Chondrocyte (in vitro differentiated cells): ENCODE results near the gene MILR1. TPM values are rescaled to one million over a fixed set of nuclear protein-coding genes. Genes with fewer than 3 reads are reported as not detected.
A peak's percentile ranks its signal among the peaks of the same experiment; 100 is the strongest.
"Not testable (repeated sequence)": the region's sequence is repeated elsewhere in the genome, so short reads cannot be mapped to it uniquely, and the experiment has no call there.

Experiments used
- DNase-seq: peaks from one replicate; pipeline ENCODE4 v3.0.0; 2021; ENCODE audit warnings: mixed read lengths, low spot score
- H3K27ac Mint-ChIP-seq: one replicate; pipeline ENCODE4 v1.8.0; 2021; ENCODE audit warnings: mild to moderate bottlenecking, moderate library complexity, mixed read lengths; ENCODE audit not compliant: unreplicated experiment
- H3K27me3 Mint-ChIP-seq: 2 replicates; pipeline ENCODE4 v1.8.0; 2021; ENCODE audit warnings: low read depth, mixed read lengths
- H3K36me3 Mint-ChIP-seq: 2 replicates; pipeline ENCODE4 v1.8.0; 2021; ENCODE audit warnings: low read depth, mixed read lengths
- H3K4me1 Mint-ChIP-seq: 2 replicates; pipeline ENCODE4 v1.8.0; 2021; ENCODE audit warnings: low read depth, mild to moderate bottlenecking, mixed read lengths
- H3K4me3 Mint-ChIP-seq: one replicate; pipeline ENCODE4 v1.8.0; 2021; ENCODE audit warnings: mild to moderate bottlenecking, moderate library complexity, mixed read lengths; ENCODE audit not compliant: unreplicated experiment
- H3K9me3 Mint-ChIP-seq: 2 replicates; pipeline ENCODE4 v1.8.0; 2021; ENCODE audit warnings: low read depth, mixed read lengths
- total RNA-seq: library from RNA; stranded (reverse); gene quantifications from 3 replicates; pipeline ENCODE4 v1.2.1, GENCODE V29; 2021
- TF ChIP-seq, protein P1 (sequence below): fragments of 200-600 bp; sonication (generic); IDR thresholded peaks from 2 replicates; pipeline ENCODE4 v1.5.0; 2021; ENCODE audit warnings: antibody characterized with exemption, mild to moderate bottlenecking, moderate library complexity

MILR1 gene
- total RNA-seq, 1 donor from 2014 or later: not detected

DNA sequence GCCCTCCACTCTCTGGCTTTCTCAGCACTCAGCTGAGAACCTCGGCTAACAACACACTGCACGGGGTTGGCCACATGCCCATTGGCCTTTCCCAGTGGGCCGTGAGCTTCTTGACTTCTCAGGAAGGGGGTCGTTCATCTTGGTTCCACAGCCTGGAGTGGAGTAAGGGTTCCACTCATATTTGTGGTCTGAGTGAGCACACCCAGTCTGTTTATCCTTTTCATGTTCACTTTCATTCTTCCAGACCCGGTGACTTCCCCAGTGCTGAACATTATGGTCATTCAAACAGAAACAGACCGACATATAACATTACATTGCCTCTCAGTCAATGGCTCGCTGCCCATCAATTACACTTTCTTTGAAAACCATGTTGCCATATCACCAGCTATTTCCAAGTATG lies 8.2 kb downstream of the MILR1 start:
- H3K27ac Mint-ChIP-seq: peak overlapping the region; percentile 41
- H3K4me3 Mint-ChIP-seq: no peak overlapping the region
- no peak for DNase-seq
- no peaks in the 10 kb centered on the region for H3K36me3 Mint-ChIP-seq
- H3K9me3 Mint-ChIP-seq: no peaks in the 10 kb centered on the region
- H3K27me3 Mint-ChIP-seq: peaks cover 4% of the 10 kb centered on the region
- TF ChIP-seq, protein P1, sequence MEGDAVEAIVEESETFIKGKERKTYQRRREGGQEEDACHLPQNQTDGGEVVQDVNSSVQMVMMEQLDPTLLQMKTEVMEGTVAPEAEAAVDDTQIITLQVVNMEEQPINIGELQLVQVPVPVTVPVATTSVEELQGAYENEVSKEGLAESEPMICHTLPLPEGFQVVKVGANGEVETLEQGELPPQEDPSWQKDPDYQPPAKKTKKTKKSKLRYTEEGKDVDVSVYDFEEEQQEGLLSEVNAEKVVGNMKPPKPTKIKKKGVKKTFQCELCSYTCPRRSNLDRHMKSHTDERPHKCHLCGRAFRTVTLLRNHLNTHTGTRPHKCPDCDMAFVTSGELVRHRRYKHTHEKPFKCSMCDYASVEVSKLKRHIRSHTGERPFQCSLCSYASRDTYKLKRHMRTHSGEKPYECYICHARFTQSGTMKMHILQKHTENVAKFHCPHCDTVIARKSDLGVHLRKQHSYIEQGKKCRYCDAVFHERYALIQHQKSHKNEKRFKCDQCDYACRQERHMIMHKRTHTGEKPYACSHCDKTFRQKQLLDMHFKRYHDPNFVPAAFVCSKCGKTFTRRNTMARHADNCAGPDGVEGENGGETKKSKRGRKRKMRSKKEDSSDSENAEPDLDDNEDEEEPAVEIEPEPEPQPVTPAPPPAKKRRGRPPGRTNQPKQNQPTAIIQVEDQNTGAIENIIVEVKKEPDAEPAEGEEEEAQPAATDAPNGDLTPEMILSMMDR: no peak
- H3K4me1 Mint-ChIP-seq: peaks cover 12% of the 10 kb centered on the region

DNA sequence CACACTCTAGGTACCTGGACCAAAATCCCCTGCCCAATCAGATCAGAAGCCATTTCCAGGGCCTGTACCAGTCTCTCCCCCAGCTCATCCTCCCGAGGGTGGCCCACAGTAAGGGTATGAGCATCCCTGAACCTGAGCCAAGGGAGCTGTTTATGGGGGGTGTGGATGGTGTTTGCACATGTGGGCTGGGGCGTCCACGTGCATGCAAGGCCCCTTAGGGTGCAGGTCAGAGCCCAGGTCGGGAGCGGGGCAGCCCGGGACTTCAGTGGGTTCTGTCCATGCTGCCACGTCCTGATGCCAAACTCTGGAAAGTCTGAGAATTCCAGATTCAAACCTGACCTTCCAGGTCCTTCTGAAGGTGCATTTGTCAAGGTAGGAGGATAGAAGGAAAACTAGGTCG lies 9.8 kb downstream of the MILR1 start:
- peaks cover 2% of the 10 kb centered on the region for H3K27me3 Mint-ChIP-seq
- no peak for DNase-seq
- no peak overlapping the region for H3K27ac Mint-ChIP-seq

DNA sequence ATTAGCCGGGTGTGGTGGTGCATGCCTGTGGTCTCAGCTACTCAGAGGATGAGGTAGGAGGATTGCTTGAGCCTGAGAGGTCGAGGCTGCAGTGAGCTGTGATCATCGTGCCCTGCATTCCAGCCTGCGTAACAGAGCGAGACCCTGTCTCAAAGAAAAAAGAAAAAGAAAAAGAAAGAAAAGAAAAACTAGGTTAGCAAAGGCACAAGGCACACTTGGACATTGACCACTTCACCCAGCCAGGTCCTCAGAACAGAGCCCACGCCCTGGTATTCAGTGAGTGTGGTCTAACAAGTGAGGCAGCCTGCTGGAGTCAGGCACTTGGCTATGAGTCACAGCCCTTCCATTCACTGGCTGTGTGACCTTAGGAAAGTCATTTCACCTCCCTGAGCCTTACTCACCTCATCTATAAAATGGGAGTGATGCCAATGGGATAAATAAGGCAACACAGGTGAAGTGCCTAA lies 10.4 kb downstream of the MILR1 start:
- H3K36me3 Mint-ChIP-seq: no peaks in the 10 kb centered on the region
- no peak for DNase-seq
- H3K27ac Mint-ChIP-seq: peak overlapping the region; percentile 82
- peaks cover 12% of the 10 kb centered on the region for H3K4me1 Mint-ChIP-seq
- peaks cover 2% of the 10 kb centered on the region for H3K27me3 Mint-ChIP-seq
- H3K9me3 Mint-ChIP-seq: no peaks in the 10 kb centered on the region
- TF ChIP-seq, protein P1: no peak
- no peak overlapping the region for H3K4me3 Mint-ChIP-seq

More for the DNA sequence above, 9.8 kb downstream of the MILR1 start:
- no peaks in the 10 kb centered on the region for H3K9me3 Mint-ChIP-seq
- no peaks in the 10 kb centered on the region for H3K36me3 Mint-ChIP-seq
- no peak overlapping the region for H3K4me3 Mint-ChIP-seq
- TF ChIP-seq, protein P1: no peak
- H3K4me1 Mint-ChIP-seq: peaks cover 12% of the 10 kb centered on the region

DNA sequence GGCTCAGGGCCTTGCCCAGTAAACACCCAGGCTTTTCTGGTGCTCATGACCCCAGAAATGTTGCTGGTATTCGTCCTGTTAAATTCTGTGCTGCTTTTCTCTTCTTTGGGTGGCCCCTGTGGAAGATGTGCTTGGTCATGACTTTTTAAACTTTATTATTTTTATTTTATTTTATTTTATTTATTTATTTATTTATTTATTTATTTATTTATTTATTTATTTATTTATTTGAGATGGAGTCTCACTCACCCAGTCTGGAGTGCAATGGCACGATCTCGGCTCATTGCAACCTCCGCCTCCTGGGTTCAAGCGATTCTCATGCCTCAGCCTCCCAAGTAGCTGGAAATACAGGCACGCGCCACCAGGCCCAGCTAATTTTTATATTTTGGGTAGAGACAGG lies 10.9 kb downstream of the MILR1 start:
- H3K4me1 Mint-ChIP-seq: peaks cover 12% of the 10 kb centered on the region

DNA sequence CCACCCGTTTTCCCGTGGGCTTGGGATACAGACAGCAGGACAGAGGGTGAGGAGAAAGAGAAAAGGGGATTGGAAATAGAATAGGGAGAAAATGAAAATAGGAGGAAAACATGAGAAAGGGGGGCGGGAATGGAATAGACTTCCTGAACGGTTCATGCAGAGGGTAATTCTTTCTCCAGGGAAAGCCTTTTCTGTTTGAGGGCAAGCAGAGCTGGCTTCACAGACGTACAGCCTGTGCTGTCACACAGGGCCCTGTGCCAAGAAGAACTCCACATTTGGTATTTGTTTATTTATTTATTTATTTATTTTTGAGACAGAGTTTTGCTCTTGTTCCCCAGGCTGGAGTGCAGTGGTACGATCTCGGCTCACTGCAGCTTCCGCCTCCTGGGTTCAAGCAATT lies 12.0 kb downstream of the MILR1 start:
- TF ChIP-seq, protein P1: no peak
- Mint-ChIP-seq H3K36me3 (no peaks in the 10 kb centered on the region), H3K4me1 (peaks cover 12% of the 10 kb centered on the region), H3K27ac (no peak overlapping the region), H3K27me3 (peaks cover 2% of the 10 kb centered on the region), H3K9me3 (no peaks in the 10 kb centered on the region), H3K4me3 (no peak overlapping the region)
- no peak for DNase-seq

More for the DNA sequence above, 10.9 kb downstream of the MILR1 start:
- not testable (repeated sequence) for H3K36me3 Mint-ChIP-seq, H3K27me3 Mint-ChIP-seq, H3K27ac Mint-ChIP-seq, DNase-seq, H3K4me3 Mint-ChIP-seq, H3K9me3 Mint-ChIP-seq

DNA sequence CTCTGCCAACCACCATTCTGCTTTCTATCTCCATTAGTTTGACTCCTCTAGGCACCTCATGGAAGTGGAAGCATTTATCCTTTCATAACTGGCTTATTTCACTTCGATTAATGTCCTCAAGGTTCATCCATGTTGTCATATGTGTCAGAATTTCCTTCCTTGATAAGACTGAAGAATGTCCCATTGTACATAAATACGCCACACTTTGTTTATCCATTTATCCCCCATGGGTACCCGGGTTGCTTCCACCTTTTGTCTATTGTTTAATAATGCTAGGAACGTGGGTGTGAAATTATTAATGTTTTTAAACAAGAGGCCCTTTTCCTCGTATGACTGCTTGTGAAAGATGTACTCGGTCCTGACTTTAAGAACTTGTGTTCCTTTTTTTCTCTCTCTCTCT lies 12.9 kb downstream of the MILR1 start:
- no peak for DNase-seq
- Mint-ChIP-seq H3K27me3 (peaks cover 2% of the 10 kb centered on the region), H3K36me3 (no peaks in the 10 kb centered on the region), H3K27ac (no peak overlapping the region), H3K4me3 (no peak overlapping the region), H3K4me1 (peaks cover 15% of the 10 kb centered on the region), H3K9me3 (no peaks in the 10 kb centered on the region)
- TF ChIP-seq, protein P1: no peak
